HepG2 (cell line): Measurements from ENCODE around the gene NXN. TPM values are rescaled to one million over a fixed set of nuclear protein-coding genes. Genes with fewer than 3 reads are reported as not detected.

Experiments
- ATAC-seq: fragments of 200-7000 bp; cut with Tn5 transposase; 3 replicates; pipeline ENCODE4 v1.9.1; 2020; ENCODE audit warnings: mild to moderate bottlenecking, moderate library complexity
- BruUV-seq: library from RNA; stranded (reverse); fragments of 400-500 nt; replicated peaks from 2 replicates; lab custom pipeline; 2021; lab: Mats Ljungman, UMichigan
- CTCF ChIA-PET: fragments of 300-600 bp; formaldehyde crosslinking; extraction: SDS; loops from one replicate; lab custom pipeline; 2021; ENCODE audit warnings: low total read pairs, inconsistent platforms, low intra/inter-chr PET ratio; lab: Yijun Ruan, JAX
- POLR2A ChIA-PET: fragments of 350-600 bp; sonication (Branson Sonifier 250); formaldehyde crosslinking; loops from one replicate; lab custom pipeline; 2020; ENCODE audit warnings: antibody characterized with exemption, inconsistent platforms; lab: Yijun Ruan, JAX
- DNase-seq: peaks from one replicate; pipeline ENCODE4 v3.0.0-alpha.2; 2015; ENCODE audit warnings: low spot score
- FAIRE-seq: peaks from 3 replicates; lab custom pipeline; 2011; peaks lifted over from hg19 to GRCh38; lab: Jason Lieb, UNC
- H2AFZ ChIP-seq: one replicate; pipeline ENCODE4 v1.6.1; 2011; ENCODE audit warnings: low read length, inconsistent platforms
- H3K27ac ChIP-seq: fragments of 300-600 bp; 3 replicates; pipeline ENCODE4 v1.8.0; 2011; ENCODE audit warnings: mixed run types, mild to moderate bottlenecking, mixed read lengths, low read length, inconsistent platforms; ENCODE audit not compliant: insufficient read depth; ENCODE audit errors: extremely low read length
- H3K27me3 ChIP-seq, 2 experiments: fragments of 200-600 bp in 1 of 2; 2 replicates in 1 of 2; 3 replicates in 1 of 2; pipeline versions ENCODE4 v1.6.0 to v1.8.0; 2011; ENCODE audit warnings: low read length in 2 of 2, mild to moderate bottlenecking in 2 of 2, moderate library complexity in 2 of 2, inconsistent platforms in 1 of 2; ENCODE audit not compliant: insufficient read depth in 2 of 2, control insufficient read depth in 1 of 2
- H3K36me3 ChIP-seq, 2 experiments: fragments of 200-600 bp in 1 of 2; replicated peaks in 1 of 2; 2 replicates in 1 of 2; 3 replicates in 1 of 2; pipeline versions ENCODE4 v1.5.1 to v1.8.0; 2011; ENCODE audit warnings: low read length in 2 of 2, inconsistent platforms in 1 of 2; ENCODE audit not compliant: insufficient read depth in 2 of 2, control insufficient read depth in 1 of 2
- H3K4me1 ChIP-seq: 2 replicates; pipeline ENCODE4 v1.5.1; 2012; ENCODE audit warnings: low read length, inconsistent platforms; ENCODE audit not compliant: insufficient read depth
- H3K4me2 ChIP-seq: 2 replicates; pipeline ENCODE4 v1.6.0; 2011; ENCODE audit warnings: low read depth, low read length, inconsistent platforms
- H3K4me3 ChIP-seq, 3 experiments: fragments of 200-600 bp in 1 of 3; sonication (generic), shearing (Covaris generic) in 1 of 3; replicated peaks in 1 of 3; 2 replicates each; pipeline ENCODE4 v1.5.1; 2011 to 2016; ENCODE audit warnings: low read length in 3 of 3, inconsistent platforms in 2 of 3, low read depth in 2 of 3, mild to moderate bottlenecking in 2 of 3, control low read depth in 1 of 3, mixed read lengths in 1 of 3; ENCODE audit not compliant: insufficient read depth in 1 of 3
- H3K79me2 ChIP-seq: one replicate; pipeline ENCODE4 v1.6.1; 2011; ENCODE audit warnings: low read length, inconsistent platforms; ENCODE audit not compliant: insufficient read depth
- H3K9ac ChIP-seq: 2 replicates; pipeline ENCODE4 v1.6.0; 2011; ENCODE audit warnings: mild to moderate bottlenecking, low read depth, low read length, inconsistent platforms; ENCODE audit not compliant: insufficient read depth
- H3K9me3 ChIP-seq: 2 replicates; pipeline ENCODE4 v1.5.1; 2012; ENCODE audit warnings: mild to moderate bottlenecking, low read length
- H4K20me1 ChIP-seq: 2 replicates; pipeline ENCODE4 v1.6.0; 2011; ENCODE audit warnings: inconsistent platforms, mild to moderate bottlenecking, low read length, moderate library complexity; ENCODE audit not compliant: insufficient read depth
- CTCF ChIP-seq: sonication (generic); formaldehyde crosslinking; IDR thresholded peaks from 2 replicates; pipeline ENCODE4 v1.5.0; 2020; ENCODE audit warnings: mild to moderate bottlenecking, missing genetic modification reagents, moderate library complexity
- DNMT1 ChIP-seq: sonication (generic); formaldehyde crosslinking; IDR thresholded peaks from 2 replicates; pipeline ENCODE4 v1.5.1; 2020; ENCODE audit warnings: mild to moderate bottlenecking, missing genetic modification reagents
- ELK4 ChIP-seq: sonication (generic); formaldehyde crosslinking; IDR thresholded peaks from 2 replicates; pipeline ENCODE4 v1.9.0; 2021; ENCODE audit warnings: missing genetic modification reagents, borderline replicate concordance
- HNRNPH1 ChIP-seq: fragments of 200-400 bp; formaldehyde crosslinking; optimal IDR thresholded peaks from 2 replicates; pipeline ENCODE3; 2017; ENCODE audit warnings: mild to moderate bottlenecking, low read depth, low read length
- IRF9 ChIP-seq: sonication (generic); formaldehyde crosslinking; IDR thresholded peaks from 2 replicates; pipeline ENCODE4 v1.8.0; 2022; ENCODE audit warnings: missing genetic modification reagents, mild to moderate bottlenecking, borderline replicate concordance
- MED8 ChIP-seq: sonication (generic); formaldehyde crosslinking; IDR thresholded peaks from 2 replicates; pipeline ENCODE4 v1.8.1; 2023; ENCODE audit warnings: mild to moderate bottlenecking, missing genetic modification reagents; ENCODE audit not compliant: insufficient replicate concordance
- RNF219 ChIP-seq: sonication (generic); formaldehyde crosslinking; IDR thresholded peaks from 2 replicates; pipeline ENCODE4 v1.5.0; 2020; ENCODE audit warnings: mild to moderate bottlenecking, missing genetic modification reagents
- SALL2 ChIP-seq: sonication (generic); formaldehyde crosslinking; IDR thresholded peaks from 2 replicates; pipeline ENCODE4 v1.8.1; 2023; ENCODE audit warnings: mild to moderate bottlenecking, missing genetic modification reagents, inconsistent platforms
- STAG1 ChIP-seq: sonication (generic); formaldehyde crosslinking; IDR thresholded peaks from 2 replicates; pipeline ENCODE4 v1.4.0; 2020; ENCODE audit warnings: missing genetic modification reagents
- TRAFD1 ChIP-seq: sonication (generic); formaldehyde crosslinking; IDR thresholded peaks from 2 replicates; pipeline ENCODE4 v1.5.1; 2020; ENCODE audit warnings: missing genetic modification reagents, mild to moderate bottlenecking, borderline replicate concordance
- ZNF564 ChIP-seq: sonication (generic); formaldehyde crosslinking; IDR thresholded peaks from 2 replicates; pipeline ENCODE4 v1.8.1; 2023; ENCODE audit warnings: mild to moderate bottlenecking, missing genetic modification reagents
- ZNF576 ChIP-seq: sonication (generic); formaldehyde crosslinking; IDR thresholded peaks from 2 replicates; pipeline ENCODE4 v1.4.0; 2020; ENCODE audit warnings: mild to moderate bottlenecking, missing genetic modification reagents
- ZNF660 ChIP-seq: sonication (generic); formaldehyde crosslinking; IDR thresholded peaks from 2 replicates; pipeline ENCODE4 v1.5.1; 2020; ENCODE audit warnings: mild to moderate bottlenecking, low read depth, missing genetic modification reagents, borderline replicate concordance
- WGBS: methylation state at CpG from one replicate; pipeline ENCODE4 v1.1.6; 2017; ENCODE audit warnings: low lambda C conversion rate; 5-methylcytosine and 5-hydroxymethylcytosine counted together
- in situ Hi-C: cut with HindIII; loops from 2 replicates; pipeline ENCODE4 v1.10.0; 2017; ENCODE audit warnings: low pct_unique_long_range_greater_than_20kb; ENCODE audit not compliant: extremely low pct_ligation_motif_present
- intact Hi-C: fragments of 100-400 bp; cut with micrococcal nuclease; formaldehyde crosslinking; loops from one replicate; pipeline ENCODE4 v1.10.0; 2022; ENCODE audit not compliant: unreplicated experiment
- polyA plus RNA-seq, 8 experiments: library from polyadenylated mRNA; depleted of rRNA in 3 of 8; stranded (reverse) in 7 of 8; unstranded in 1 of 8; fragments of >200 nt; fragmentation: Illumina TruSeq in 4 of 8; extraction: Trizol in 4 of 8; gene quantifications; 2 replicates each; pipeline versions ENCODE4 v1.2.1 to v1.2.3, GENCODE V29; 2011 to 2016; ENCODE audit warnings: low read depth in 4 of 8, missing spikeins in 1 of 8, mixed read lengths in 1 of 8; ENCODE audit not compliant: insufficient read depth in 1 of 8
- total RNA-seq, 5 experiments: library from RNA; depleted of rRNA; stranded (reverse); fragments of >200 nt; fragmentation: Illumina TruSeq; extraction: Trizol; gene quantifications; 2 replicates each; pipeline ENCODE4 v1.2.3, GENCODE V29; 2016; ENCODE audit warnings: low read depth in 1 of 5

NXN gene
- total and polyA plus RNA-seq, 2 of the 13 experiments (the other 11 are each of a cell fraction or from before 2014, with no cell fraction given): 22.2 to 24.3 TPM

- Histone ChIP-seq H3K27me3 (no peaks in the 10 kb centered on the region), H3K27ac (no peak overlapping the region), H3K79me2 (no peaks in the 10 kb centered on the region), H3K36me3 (peaks cover 4 to 22% of the 10 kb centered on the region in 2 experiments; a peak in 3 of 5 replicates), H4K20me1 (no peaks in the 10 kb centered on the region), H3K9me3 (no peaks in the 10 kb centered on the region), H3K9ac (no peak overlapping the region), H3K4me1 (no peaks in the 10 kb centered on the region), H2AFZ (no peak overlapping the region), H3K4me2 (no peak overlapping the region), H3K4me3 (no peak overlapping the region)
- intact Hi-C loops (loop anchor here (2.0 to 5.0 kb wide), 2 partner anchors 186 to 202 kb away; partner anchors contain the start of gene TIMM22), in situ Hi-C loops (no loop called here)
- FAIRE-seq (peak; percentile 39), DNase-seq (peak; percentile 24), ATAC-seq (peak; percentile 67)
- BruUV-seq: TSS peak; percentile 9
- POLR2A ChIA-PET: interaction anchor here (1.0 kb wide), 1 partner anchor 185 kb away, joined by 3 read pairs; the partner anchor contains the start of gene NXN
- CTCF ChIA-PET: interaction anchor here (1.5 to 2.1 kb wide), 2 partner anchors 186 to 201 kb away, joined by 10 to 12 read pairs; partner anchors contain the start of gene TIMM22
- 60% methylated on average over 18 of the region's 18 CpGs for WGBS
- TF ChIP-seq ZNF576 (CRISPR knock-in tag) (no peak), DNMT1 (CRISPR knock-in tag) (no peak), CTCF (CRISPR knock-in tag) (peak; percentile 83), RNF219 (CRISPR knock-in tag) (no peak), ZNF660 (CRISPR knock-in tag) (no peak), STAG1 (CRISPR knock-in tag) (peak; percentile 87), IRF9 (CRISPR knock-in tag) (no peak), ELK4 (CRISPR knock-in tag) (no peak), ZNF564 (CRISPR knock-in tag) (no peak), HNRNPH1 (no peak), MED8 (no peak), SALL2 (CRISPR knock-in tag) (no peak), TRAFD1 (CRISPR knock-in tag) (no peak)
Measured at GRCh38 chr17:794876-795275, 184.7 kb downstream of the NXN start.
